ENCODE results near the gene SLC25A24. TPM values are rescaled to one million over a fixed set of nuclear protein-coding genes. Genes with fewer than 3 reads are reported as not detected.

The SLC25A24 gene
- total and polyA plus RNA-seq, 9 of the 15 experiments (the other 6 are each of a cell fraction or from before 2014, with no cell fraction given), result 6.9 to 34.9 (median 25.4) TPM

GRCh38 chr1:108200687-108201051, 526 bp upstream of the SLC25A24 start:
- Histone ChIP-seq H3K4me3 (peak overlapping the region; percentile 79), H3K9ac (ENCODE audit: insufficient read depth in 1 of 2, low read depth in 2 of 2, low read length in 2 of 2) (peak overlapping the region; percentile 72 to 96), H3K79me2 (ENCODE audit: control insufficient read depth, insufficient read depth, low read length) (peaks cover 23% of the 10 kb centered on the region), H2AFZ (ENCODE audit: low read depth, low read length) (peak overlapping the region; percentile 98), H3K4me2 (ENCODE audit: insufficient read depth, low read length) (peak overlapping the region; percentile 97), H3K4me1 (replicated peaks in 1 of 2; ENCODE audit: control insufficient read depth in 2 of 2, insufficient read depth in 2 of 2, low read length in 2 of 2) (peaks cover 11 to 12% of the 10 kb centered on the region in 2 experiments; a peak in 4 of 5 replicates), H3K27me3 (ENCODE audit: control insufficient read depth in 2 of 2, insufficient read depth in 2 of 2, low read length in 2 of 2) (no peaks in the 10 kb centered on the region), H3K9me3 (replicated peaks; ENCODE audit: control insufficient read depth, insufficient read depth, low read depth, low read length) (no peaks in the 10 kb centered on the region), H3K9me1 (ENCODE audit: control insufficient read depth, insufficient read depth, low read length) (no peaks in the 10 kb centered on the region), H4K20me1 (replicated peaks; ENCODE audit: control insufficient read depth, insufficient read depth, low read length) (no peaks in the 10 kb centered on the region), H3K36me3 (ENCODE audit: control insufficient read depth, insufficient read depth, low read length) (peaks cover 15% of the 10 kb centered on the region; the same call in 2 of the 3 replicates), H3K27ac (ENCODE audit: extremely low read depth, low read depth, low read length) (peak overlapping the region; percentile 58; the same call in 2 of the 3 replicates)
- in situ Hi-C loops (cut with MboI), result loop anchor here (25.0 kb wide), 1 partner anchor 262 kb away; the partner anchor contains the start of gene NBPF6
- peak; percentile 52 for ATAC-seq
- BruUV-seq (replicated peaks), result TSS peak; percentile 92
- POLR2A ChIA-PET, result interaction anchor here (0.5 to 2.7 kb wide), 11 partner anchors 9 to 429 kb away, joined by 3 to 18 read pairs (median 4); no protein-coding TSS in a partner anchor
- CTCF ChIA-PET (ENCODE audit: low intra/inter-chr PET ratio), result no interaction called here
- FAIRE-seq, result no peak
- peak; percentile 24 to 71 (median 44) for DNase-seq (ENCODE audit: extremely low read depth in 1 of 4, low spot score in 3 of 4)
- intact Hi-C loops (cut with micrococcal nuclease), result no loop called here
- 1% methylated on average over 10 of the region's 10 CpGs for WGBS (ENCODE audit: insufficient coverage, low coverage, missing lambda C conversion rate)
- TF ChIP-seq PREB (CRISPR knock-in tag; IDR thresholded peaks at IDR 0.05) (0 out of 2 replicates have a peak, but pooled peaks have one; percentile 1), MYC (IDR thresholded peaks at IDR 0.05; ENCODE audit: low read depth, low read length) (no peak), MYC (CRISPR knock-in tag; IDR thresholded peaks at IDR 0.05; ENCODE audit: borderline replicate concordance, low read depth) (0 out of 2 replicates have a peak, but pooled peaks have one; percentile 63), GABPB1 (CRISPR knock-in tag; IDR thresholded peaks at IDR 0.05) (peak; percentile 26; the same call in 1 of the 2 replicates), HDAC1 (IDR thresholded peaks at IDR 0.05) (0 out of 4 replicates have a peak, but pooled peaks of 1 of the 2 experiments have one; percentile 26), RCOR1 (IDR thresholded peaks at IDR 0.05; ENCODE audit: borderline replicate concordance in 1 of 2, low read depth in 2 of 2, low read length in 2 of 2) (peak; percentile 14 to 60; a peak in 2 of 4 replicates), POLR2AphosphoS2 (IDR thresholded peaks at IDR 0.05; ENCODE audit: low read length) (no peak), CAMTA2 (CRISPR knock-in tag; conservative IDR thresholded peaks at IDR 0.05) (no peak), ELF1 (tag; IDR thresholded peaks at IDR 0.05) (peak; percentile 18; the same call in 1 of the 2 replicates), RNF219 (CRISPR knock-in tag; IDR thresholded peaks at IDR 0.05) (no peak), BCOR (IDR thresholded peaks at IDR 0.05) (0 out of 2 replicates have a peak, but pooled peaks have one; percentile 19), KDM1A (IDR thresholded peaks at IDR 0.05) (peak in 1 of 2 experiments; percentile 65; a peak in 1 of 4 replicates), FOXO4 (CRISPR knock-in tag; IDR thresholded peaks at IDR 0.05) (no peak), CTCF (IDR thresholded peaks at IDR 0.05 in 2 of 3, conservative IDR thresholded peaks at IDR 0.05 in 1 of 3; ENCODE audit: insufficient read depth in 2 of 3, low read depth in 1 of 3, low read length in 3 of 3) (peak in 2 of 3 experiments; percentile 33 to 47; a peak in 2 of 6 replicates), FOXK1 (CRISPR knock-in tag; IDR thresholded peaks at IDR 0.05; ENCODE audit: borderline replicate concordance) (peak; percentile 66; the same call in 1 of the 2 replicates), HDAC3 (IDR thresholded peaks at IDR 0.05; ENCODE audit: borderline replicate concordance, partially characterized antibody) (peak; percentile 9)

All from K562 (cell line).